ENCODE data around the gene PARP15. TPM values are rescaled to one million over a fixed set of nuclear protein-coding genes. Genes with fewer than 3 reads are reported as not detected.

The PARP15 gene
- total and polyA plus RNA-seq, 2 donors (not counting 3 experiments of a cell fraction or from before 2014, with no cell fraction given): 0.81 to 1.4 TPM

- H3K27me3 ChIP-seq (ENCODE audit: control insufficient read depth in 2 of 2, insufficient read depth in 2 of 2, low read length in 2 of 2): peaks cover 10 to 20% of the 10 kb centered on the region in 2 experiments
- no peak overlapping the region for H3K9ac ChIP-seq (replicated peaks; ENCODE audit: extremely low read depth, insufficient read depth, low read length)
- no peaks in the 10 kb centered on the region for H3K9me3 ChIP-seq (replicated peaks; ENCODE audit: control insufficient read depth, insufficient read depth, low read length)
- intact Hi-C loops (cut with micrococcal nuclease): no loop called here
- no peaks in the 10 kb centered on the region for H3K36me3 ChIP-seq (ENCODE audit: control insufficient read depth in 2 of 2, extremely low read depth in 1 of 2, insufficient read depth in 2 of 2, low read length in 2 of 2)
- H3K4me3 ChIP-seq (replicated peaks in 1 of 3; ENCODE audit: insufficient read depth in 1 of 3, low read depth in 1 of 3, low read length in 3 of 3): no peak overlapping the region
- dilution Hi-C loops (cut with MboI; ENCODE audit: extremely low pct_ligation_motif_present, low sequenced_read_pairs): no loop called here
- H4K20me1 ChIP-seq (replicated peaks; ENCODE audit: control insufficient read depth, extremely low read depth, insufficient read depth, low read length): no peaks in the 10 kb centered on the region
- no TSS peak for BruUV-seq (replicated peaks)
- H3K27ac ChIP-seq (ENCODE audit: insufficient read depth, low read depth, low read length): no peak overlapping the region
- H3K79me2 ChIP-seq (ENCODE audit: control insufficient read depth, insufficient read depth, low read length): no peaks in the 10 kb centered on the region
- no peaks in the 10 kb centered on the region for H3K9me1 ChIP-seq (replicated peaks; ENCODE audit: control insufficient read depth, extremely low read depth, insufficient read depth, low read length)
- POLR2A ChIA-PET: no interaction called here
- TF ChIP-seq JUN (IDR thresholded peaks at IDR 0.05; ENCODE audit: borderline replicate concordance, insufficient read depth, insufficient read length, low read depth) (no peak), GATA2 (IDR thresholded peaks at IDR 0.05; ENCODE audit: insufficient read depth, insufficient read length, low read depth, low read length) (no peak), MYC (IDR thresholded peaks at IDR 0.05; ENCODE audit: low read depth, low read length) (no peak), POLR2A (IDR thresholded peaks at IDR 0.05; ENCODE audit: low read depth, low read length) (no peak), CTCF (IDR thresholded peaks at IDR 0.05; ENCODE audit: extremely low read depth in 1 of 2, insufficient read depth in 1 of 2, low read depth in 1 of 2, low read length in 2 of 2) (no peak), MAX (IDR thresholded peaks at IDR 0.05; ENCODE audit: insufficient read depth, insufficient read length) (no peak), POLR2AphosphoS5 (IDR thresholded peaks at IDR 0.05; ENCODE audit: insufficient read depth, low read depth, low read length) (no peak), FOS (IDR thresholded peaks at IDR 0.05; ENCODE audit: borderline replicate concordance, insufficient read depth, low read length) (no peak), EZH2 (IDR thresholded peaks at IDR 0.05; ENCODE audit: borderline replicate concordance, low read depth, low read length, severe bottlenecking) (no peak)
- H3K4me2 ChIP-seq (ENCODE audit: insufficient read depth, low read length): no peak overlapping the region
- FAIRE-seq (no peak), DNase-seq (ENCODE audit: low read depth, low spot score) (no peak)
- H3K4me1 ChIP-seq (ENCODE audit: control insufficient read depth, extremely low read depth, insufficient read depth, low read length): no peaks in the 10 kb centered on the region
- no peak overlapping the region for H2AFZ ChIP-seq (ENCODE audit: low read depth, low read length)
- CTCF ChIA-PET: interaction anchor here (0.9 to 1.5 kb wide), 4 partner anchors 9 to 59 kb away, joined by 3 to 4 read pairs (median 3); no protein-coding TSS in a partner anchor
Observed at GRCh38 chr3:122620399-122620798, 42.9 kb downstream of the PARP15 start.

All from endothelial cell of umbilical vein (primary cell).